HCT116 (cell line): ENCODE results near the gene PODNL1.

Experiments
- CTCF ChIP-seq, 3 experiments: fragments of 200-600 bp in 1 of 3; sonication (generic) in 1 of 3; IDR thresholded peaks in 2 of 3; conservative IDR thresholded peaks in 1 of 3; 2 replicates each; pipeline ENCODE4 v1.5.1; 2012 to 2017; ENCODE audit warnings: low read depth in 2 of 3, low read length in 2 of 3, antibody characterized with exemption in 1 of 3, borderline replicate concordance in 1 of 3, control low read depth in 1 of 3, mild to moderate bottlenecking in 1 of 3, mixed read lengths in 1 of 3, mixed run types in 1 of 3, moderate library complexity in 1 of 3; ENCODE audit not compliant: insufficient read depth in 1 of 3
- POLR2A ChIP-seq: IDR thresholded peaks from 2 replicates; pipeline ENCODE4 v1.7.0; 2011; ENCODE audit warnings: borderline replicate concordance; ENCODE audit not compliant: insufficient read depth, insufficient read length; ENCODE audit errors: extremely low read depth
- SIN3A ChIP-seq: IDR thresholded peaks from 2 replicates; pipeline ENCODE4 v1.6.1; 2012; ENCODE audit warnings: low read depth
- TF ChIP-seq, protein P1 (sequence below): IDR thresholded peaks from 2 replicates; pipeline ENCODE4 v1.6.1; 2012; ENCODE audit warnings: low read depth

DNA sequence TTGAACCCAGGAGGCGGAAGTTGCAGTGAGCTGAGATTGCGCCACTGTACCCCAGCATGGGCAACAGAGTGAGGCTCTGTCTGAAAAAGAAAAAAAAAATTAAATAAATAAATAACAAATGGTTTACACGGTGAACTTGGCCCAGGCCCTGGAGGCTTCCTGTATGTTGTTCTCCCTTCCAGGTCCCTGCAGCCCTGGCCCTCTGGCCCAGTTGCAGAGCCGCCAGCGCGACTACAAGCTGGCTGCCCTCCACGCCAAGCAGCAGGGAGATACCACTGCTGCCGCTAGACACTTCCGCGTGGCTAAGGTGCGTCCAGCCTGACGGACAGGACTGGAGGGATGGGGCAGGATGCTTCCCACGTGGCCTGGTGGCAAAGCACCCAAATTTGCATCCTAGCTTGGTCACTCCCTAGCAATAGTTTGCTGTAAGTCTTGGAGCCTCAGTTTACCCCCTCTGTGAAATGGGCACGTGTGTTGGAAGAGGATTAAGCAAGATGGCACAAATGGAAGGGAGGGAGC lies 20.3 kb downstream of the PODNL1 start:
- TF ChIP-seq CTCF (IDR thresholded peaks at IDR 0.05 in 2 of 3, conservative IDR thresholded peaks at IDR 0.05 in 1 of 3; ENCODE audit: borderline replicate concordance in 1 of 3, insufficient read depth in 1 of 3, low read depth in 2 of 3, low read length in 2 of 3), result no peak
- no peak for TF ChIP-seq SIN3A
- TF ChIP-seq, protein P1, sequence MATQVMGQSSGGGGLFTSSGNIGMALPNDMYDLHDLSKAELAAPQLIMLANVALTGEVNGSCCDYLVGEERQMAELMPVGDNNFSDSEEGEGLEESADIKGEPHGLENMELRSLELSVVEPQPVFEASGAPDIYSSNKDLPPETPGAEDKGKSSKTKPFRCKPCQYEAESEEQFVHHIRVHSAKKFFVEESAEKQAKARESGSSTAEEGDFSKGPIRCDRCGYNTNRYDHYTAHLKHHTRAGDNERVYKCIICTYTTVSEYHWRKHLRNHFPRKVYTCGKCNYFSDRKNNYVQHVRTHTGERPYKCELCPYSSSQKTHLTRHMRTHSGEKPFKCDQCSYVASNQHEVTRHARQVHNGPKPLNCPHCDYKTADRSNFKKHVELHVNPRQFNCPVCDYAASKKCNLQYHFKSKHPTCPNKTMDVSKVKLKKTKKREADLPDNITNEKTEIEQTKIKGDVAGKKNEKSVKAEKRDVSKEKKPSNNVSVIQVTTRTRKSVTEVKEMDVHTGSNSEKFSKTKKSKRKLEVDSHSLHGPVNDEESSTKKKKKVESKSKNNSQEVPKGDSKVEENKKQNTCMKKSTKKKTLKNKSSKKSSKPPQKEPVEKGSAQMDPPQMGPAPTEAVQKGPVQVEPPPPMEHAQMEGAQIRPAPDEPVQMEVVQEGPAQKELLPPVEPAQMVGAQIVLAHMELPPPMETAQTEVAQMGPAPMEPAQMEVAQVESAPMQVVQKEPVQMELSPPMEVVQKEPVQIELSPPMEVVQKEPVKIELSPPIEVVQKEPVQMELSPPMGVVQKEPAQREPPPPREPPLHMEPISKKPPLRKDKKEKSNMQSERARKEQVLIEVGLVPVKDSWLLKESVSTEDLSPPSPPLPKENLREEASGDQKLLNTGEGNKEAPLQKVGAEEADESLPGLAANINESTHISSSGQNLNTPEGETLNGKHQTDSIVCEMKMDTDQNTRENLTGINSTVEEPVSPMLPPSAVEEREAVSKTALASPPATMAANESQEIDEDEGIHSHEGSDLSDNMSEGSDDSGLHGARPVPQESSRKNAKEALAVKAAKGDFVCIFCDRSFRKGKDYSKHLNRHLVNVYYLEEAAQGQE, result no peak
- no peak for TF ChIP-seq POLR2A
